UCSD-AML1 (cell line): ENCODE data around the gene KAZALD1.

Experiments
- DNase-seq: peaks from one replicate; lab custom pipeline; 2025; ENCODE audit not compliant: unreplicated experiment; lab: John Stamatoyannopoulos, UW

Gene KAZALD1

DNA sequence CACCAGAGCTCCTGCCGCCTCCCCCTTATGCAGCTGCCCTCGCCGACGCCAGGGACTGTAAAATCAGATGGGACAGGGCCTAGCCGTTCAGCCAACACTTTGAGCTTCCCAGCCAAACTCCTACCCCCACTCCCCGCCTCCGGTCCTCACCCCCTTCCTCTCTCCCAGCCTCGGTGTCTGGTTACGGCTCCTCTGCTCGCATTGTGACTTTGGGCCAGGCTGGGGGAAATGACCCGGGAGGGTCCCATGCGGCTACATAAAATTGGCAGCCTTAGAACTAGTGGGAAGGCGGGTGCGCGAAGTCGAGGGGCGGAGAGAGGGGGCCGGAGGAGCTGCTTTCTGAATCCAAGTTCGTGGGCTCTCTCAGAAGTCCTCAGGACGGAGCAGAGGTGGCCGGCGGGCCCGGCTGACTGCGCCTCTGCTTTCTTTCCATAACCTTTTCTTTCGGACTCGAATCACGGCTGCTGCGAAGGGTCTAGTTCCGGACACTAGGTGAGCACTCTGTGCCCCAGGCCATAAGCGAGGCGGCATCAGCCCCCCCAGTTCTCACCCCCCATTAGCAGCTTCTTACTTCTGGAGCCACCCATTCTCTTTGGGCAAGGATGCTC is at the start of gene KAZALD1:
KAZALD1 (plus strand) TSS at position 366 of the 608 bp plus-strand sequence. CDS start 604 bp downstream, outside the sequence.
- DNase-seq: no peak

- DNase-seq: peak; percentile 87
Measured at GRCh38 chr10:101012525-101013364, 49.0 kb upstream of the KAZALD1 start.

DNA sequence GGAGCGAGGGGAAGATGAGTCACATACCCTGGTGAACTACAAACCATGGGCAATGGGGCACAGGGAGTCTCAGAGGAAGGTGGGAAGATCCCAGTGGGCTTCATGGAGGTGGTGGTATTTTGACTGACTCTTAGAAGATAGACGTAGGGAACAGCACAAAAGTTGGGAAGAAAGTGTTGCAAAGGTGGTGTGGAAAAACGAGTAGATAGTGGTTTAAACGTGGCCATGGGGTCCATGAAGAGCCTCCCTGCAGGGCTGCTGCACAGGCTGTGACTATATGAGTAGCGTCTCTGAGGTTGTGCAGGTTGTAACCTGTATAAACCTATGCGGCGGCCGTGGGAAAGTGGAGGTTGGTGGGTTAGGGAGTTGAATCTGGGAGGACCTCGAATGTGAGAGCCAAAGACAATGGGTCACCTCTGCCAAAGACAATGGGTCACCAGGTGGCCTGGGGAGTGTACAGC is 48.4 kb upstream of the KAZALD1 start:
- no peak for DNase-seq

DNA sequence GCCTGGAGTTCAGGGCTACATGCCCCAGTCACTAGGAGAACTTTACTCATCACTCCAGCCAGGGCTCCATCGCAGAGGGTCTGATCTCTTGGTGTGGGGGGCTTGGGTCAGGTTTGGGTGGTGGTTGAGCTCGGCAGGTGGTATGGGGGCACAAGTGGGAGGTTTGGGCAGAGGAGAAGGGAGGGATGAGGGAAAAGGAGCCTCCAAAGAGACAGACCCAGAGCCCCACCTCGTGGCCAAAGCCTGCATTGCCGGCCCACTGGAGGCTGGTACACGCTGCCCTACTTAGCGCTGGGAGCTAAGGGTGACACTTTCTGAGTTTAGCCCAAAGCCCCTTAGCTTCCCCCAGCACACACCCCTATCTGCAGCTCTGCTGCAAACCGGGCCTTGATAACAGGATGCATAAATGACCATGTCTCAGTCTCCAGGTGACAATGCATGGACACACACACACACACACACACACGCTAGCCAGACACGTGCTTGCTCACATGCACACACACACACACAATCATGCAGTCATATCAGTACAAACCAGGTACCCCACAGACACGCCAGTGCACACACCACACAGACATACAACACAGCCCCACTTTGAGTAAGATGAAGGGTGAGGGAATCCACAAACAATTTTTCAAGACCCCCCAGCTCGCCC is 47.4 kb upstream of the KAZALD1 start:
- peak; percentile 83 for DNase-seq

DNA sequence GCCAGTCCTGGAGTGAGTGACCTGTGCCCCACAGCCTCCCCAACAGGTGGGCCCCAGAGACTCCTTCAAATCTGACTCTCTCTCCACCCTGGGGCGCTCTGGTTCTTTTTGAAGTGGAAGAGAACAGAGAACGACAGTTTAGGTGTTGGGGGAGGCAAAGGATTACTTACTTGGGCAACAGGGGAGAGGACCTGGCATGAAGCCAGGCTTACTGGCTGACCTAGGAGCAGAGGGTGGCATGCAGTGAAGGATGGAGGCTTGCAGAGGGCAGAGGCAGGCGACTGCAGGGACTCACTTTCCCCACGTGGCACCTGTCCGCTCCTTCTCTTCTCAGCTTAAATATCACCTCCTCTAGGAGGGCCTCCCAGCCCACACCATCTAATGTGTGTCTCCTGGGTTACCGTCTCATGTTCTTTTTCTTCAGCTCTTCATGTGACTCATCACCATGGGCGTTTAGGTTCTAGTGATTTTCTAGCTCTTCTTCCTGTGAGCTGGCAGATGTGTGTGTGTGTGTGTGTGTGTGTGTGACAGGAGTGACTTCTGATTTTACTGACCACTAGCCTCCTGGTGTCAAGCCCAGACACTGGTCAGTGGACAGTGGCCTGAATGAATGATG is 46.7 kb upstream of the KAZALD1 start:
- no peak for DNase-seq

DNA sequence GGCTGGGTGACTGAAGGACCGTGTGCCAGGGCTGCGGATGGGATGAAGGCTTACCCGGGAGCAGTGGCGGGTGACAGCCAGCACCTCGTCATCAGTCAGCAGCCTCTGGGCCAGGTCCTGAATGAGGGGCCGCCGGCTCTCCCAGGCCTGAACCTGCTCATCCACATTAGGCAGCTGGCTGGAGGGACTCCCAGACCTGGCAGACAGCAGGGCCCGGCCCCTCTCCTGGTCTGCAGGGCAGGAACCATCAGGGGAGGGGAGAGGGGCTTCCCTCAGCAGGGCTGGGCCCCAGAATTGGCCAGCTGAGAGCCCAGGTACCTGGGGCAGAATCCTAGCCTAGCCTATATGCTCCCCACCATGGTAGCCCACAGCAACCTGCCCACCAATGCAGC is 46.2 kb upstream of the KAZALD1 start:
- DNase-seq: no peak

GRCh38 chr10:101016814-101017213 is 45.0 kb upstream of the KAZALD1 start:
- no peak for DNase-seq

- DNase-seq: peak; percentile 27
Measured at GRCh38 chr10:101018118-101018599, 43.6 kb upstream of the KAZALD1 start.

GRCh38 chr10:101018600-101019439 is 43.0 kb upstream of the KAZALD1 start:
- peak; percentile 90 for DNase-seq

- DNase-seq: no peak
Measured at GRCh38 chr10:101019440-101019703, 42.4 kb upstream of the KAZALD1 start.

DNA sequence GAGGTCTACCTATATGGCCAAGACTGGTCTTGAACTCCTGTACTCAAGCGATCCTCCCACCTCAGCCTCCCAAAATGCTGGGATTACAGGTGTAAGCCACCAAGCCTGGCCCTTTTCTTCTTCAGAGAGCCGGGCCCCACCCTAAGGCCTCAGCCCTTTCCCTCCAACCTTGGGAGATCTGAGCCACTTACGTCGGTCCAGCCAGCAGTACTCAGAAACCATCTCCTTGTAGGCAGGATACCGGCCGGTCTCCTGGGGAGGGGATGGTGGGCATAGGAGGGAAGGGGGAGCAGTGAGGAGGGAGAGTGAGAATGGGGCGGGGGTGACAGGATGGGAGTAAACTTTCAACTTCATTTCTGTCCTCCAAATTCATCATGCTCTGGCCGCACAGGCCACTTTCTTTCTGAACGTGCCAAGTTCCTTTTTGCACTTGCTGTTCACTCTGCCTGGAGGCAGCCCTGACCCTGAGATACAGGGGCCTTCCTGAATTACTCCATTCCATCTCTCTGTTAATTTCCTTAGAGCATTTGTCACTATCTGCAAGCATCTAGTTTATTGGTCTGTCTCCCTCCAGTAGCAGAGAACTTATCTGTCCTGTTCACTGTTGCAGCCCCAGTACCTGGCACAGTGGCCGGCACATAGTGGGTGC is 41.2 kb upstream of the KAZALD1 start:
- DNase-seq: no peak

DNA sequence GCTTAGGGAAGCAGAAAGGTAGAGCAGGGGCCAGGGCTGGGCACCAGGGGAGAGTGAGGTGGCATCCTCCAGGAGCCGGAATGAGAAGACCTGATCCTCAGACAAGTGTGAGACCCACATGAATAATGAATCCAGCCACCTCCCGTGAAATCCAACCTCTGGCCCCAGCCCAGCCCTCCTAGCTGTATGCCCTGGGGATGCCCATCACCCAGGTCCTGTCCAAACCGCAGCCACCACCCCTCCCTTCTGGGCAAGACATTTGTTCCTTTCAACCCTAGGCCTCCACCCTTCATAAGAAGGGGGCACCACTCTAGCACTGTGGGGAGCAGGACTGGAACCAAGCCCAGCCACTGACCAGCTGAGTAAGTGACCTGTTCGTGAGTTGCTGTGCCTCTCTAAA is 40.5 kb upstream of the KAZALD1 start:
- DNase-seq: no peak

GRCh38 chr10:101021692-101022251 is 40.0 kb upstream of the KAZALD1 start:
- no peak for DNase-seq

DNA sequence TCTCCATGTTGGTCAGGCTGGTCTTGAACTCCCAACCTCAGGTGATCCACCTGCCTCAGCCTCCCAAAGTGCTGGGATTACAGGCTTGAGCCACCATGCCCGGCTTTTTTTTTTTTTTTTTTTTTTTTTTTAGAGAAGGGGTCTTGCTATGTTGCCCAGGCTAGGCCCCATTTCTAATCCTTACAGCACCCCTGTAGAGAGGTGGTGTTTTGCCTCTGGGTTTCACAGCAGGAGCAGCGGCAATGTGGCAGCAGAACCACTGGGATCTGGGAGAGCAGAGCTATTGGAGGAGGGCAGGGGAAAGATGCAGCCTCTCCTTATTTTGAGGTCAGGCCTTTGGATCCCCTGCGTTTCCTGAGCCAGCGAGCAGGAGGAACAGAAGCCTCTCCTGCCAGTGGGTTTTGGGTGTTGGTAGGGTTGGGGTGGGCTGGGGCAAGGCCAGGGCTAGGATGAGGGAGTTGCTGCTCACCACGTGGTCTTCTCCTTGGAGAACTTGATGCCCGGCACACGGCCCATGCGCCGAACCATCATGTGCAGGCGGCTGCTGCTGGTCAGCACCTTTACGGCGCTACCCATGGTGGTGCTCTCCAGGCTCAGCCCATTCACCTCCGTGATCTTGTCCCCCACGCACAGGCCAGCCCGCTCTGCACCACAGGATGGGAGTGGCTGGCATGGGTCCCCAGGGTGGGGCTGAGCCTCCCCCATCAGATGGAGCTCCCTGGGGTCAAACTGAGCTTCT is 38.7 kb upstream of the KAZALD1 start:
- no peak for DNase-seq

DNA sequence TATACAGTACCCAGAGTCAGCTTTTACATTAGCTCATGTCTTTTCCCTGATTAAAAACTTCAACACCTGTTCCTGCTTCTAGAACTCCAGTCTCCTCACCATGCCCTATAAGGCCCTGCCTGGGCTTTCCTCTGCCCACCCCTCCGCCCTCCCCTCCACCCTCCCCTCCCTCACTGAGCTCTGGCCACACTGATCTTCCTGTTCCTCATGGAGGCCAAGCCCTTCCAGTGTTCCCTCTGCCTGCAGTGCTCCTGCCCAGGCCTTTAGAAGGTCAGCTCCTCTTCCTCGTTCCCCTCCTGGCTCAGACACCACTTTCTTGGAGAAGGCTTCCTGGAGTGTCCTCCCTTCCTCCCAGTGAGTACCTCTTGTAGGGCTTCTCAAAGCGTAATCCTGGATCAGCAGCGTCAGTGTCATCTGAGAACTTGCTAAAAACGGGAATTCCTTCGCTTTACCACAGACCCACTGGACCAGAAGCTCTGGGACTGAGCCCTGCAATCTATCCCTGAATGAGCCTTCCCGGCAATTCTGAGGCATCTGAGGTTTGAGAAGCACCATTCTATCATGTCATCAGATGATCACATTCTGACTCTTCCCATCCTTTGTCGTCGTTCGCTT is 34.6 kb upstream of the KAZALD1 start:
- peak; percentile 33 for DNase-seq

- DNase-seq: peak; percentile 25
Measured at GRCh38 chr10:101028446-101029337, 33.1 kb upstream of the KAZALD1 start.

GRCh38 chr10:101029520-101030295 is 32.1 kb upstream of the KAZALD1 start:
- no peak for DNase-seq
